ENCODE measurements around the gene COL13A1.

- TF ChIP-seq, protein P1, sequence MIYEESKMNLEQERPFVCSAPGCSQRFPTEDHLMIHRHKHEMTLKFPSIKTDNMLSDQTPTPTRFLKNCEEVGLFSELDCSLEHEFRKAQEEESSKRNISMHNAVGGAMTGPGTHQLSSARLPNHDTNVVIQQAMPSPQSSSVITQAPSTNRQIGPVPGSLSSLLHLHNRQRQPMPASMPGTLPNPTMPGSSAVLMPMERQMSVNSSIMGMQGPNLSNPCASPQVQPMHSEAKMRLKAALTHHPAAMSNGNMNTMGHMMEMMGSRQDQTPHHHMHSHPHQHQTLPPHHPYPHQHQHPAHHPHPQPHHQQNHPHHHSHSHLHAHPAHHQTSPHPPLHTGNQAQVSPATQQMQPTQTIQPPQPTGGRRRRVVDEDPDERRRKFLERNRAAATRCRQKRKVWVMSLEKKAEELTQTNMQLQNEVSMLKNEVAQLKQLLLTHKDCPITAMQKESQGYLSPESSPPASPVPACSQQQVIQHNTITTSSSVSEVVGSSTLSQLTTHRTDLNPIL (CRISPR knock-in tag; IDR thresholded peaks at IDR 0.05; ENCODE audit: low read depth): no peak
- TF ChIP-seq GLIS3 (CRISPR knock-in tag; IDR thresholded peaks at IDR 0.05): no peak
- TF ChIP-seq, protein P2, sequence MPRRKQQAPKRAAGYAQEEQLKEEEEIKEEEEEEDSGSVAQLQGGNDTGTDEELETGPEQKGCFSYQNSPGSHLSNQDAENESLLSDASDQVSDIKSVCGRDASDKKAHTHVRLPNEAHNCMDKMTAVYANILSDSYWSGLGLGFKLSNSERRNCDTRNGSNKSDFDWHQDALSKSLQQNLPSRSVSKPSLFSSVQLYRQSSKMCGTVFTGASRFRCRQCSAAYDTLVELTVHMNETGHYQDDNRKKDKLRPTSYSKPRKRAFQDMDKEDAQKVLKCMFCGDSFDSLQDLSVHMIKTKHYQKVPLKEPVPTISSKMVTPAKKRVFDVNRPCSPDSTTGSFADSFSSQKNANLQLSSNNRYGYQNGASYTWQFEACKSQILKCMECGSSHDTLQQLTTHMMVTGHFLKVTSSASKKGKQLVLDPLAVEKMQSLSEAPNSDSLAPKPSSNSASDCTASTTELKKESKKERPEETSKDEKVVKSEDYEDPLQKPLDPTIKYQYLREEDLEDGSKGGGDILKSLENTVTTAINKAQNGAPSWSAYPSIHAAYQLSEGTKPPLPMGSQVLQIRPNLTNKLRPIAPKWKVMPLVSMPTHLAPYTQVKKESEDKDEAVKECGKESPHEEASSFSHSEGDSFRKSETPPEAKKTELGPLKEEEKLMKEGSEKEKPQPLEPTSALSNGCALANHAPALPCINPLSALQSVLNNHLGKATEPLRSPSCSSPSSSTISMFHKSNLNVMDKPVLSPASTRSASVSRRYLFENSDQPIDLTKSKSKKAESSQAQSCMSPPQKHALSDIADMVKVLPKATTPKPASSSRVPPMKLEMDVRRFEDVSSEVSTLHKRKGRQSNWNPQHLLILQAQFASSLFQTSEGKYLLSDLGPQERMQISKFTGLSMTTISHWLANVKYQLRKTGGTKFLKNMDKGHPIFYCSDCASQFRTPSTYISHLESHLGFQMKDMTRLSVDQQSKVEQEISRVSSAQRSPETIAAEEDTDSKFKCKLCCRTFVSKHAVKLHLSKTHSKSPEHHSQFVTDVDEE (CRISPR knock-in tag; IDR thresholded peaks at IDR 0.05): no peak
- TF ChIP-seq TCF4 (CRISPR knock-in tag; IDR thresholded peaks at IDR 0.05; ENCODE audit: borderline replicate concordance): no peak
- TF ChIP-seq ZNF70 (CRISPR knock-in tag; IDR thresholded peaks at IDR 0.05): no peak
These were observed 171.3 kb downstream of the COL13A1 start for GRCh38 chr10:69972981-69973397.

All from SK-N-SH treated with all-trans-retinoic acid at 6 μM for 48 hours (cell line).